NCI-H2227 (cell line): ENCODE results near the gene ZNF746.

Source experiments
- DNase-seq: peaks from one replicate; lab custom pipeline; 2025; ENCODE audit not compliant: unreplicated experiment; lab: John Stamatoyannopoulos, UW

Gene ZNF746

DNA sequence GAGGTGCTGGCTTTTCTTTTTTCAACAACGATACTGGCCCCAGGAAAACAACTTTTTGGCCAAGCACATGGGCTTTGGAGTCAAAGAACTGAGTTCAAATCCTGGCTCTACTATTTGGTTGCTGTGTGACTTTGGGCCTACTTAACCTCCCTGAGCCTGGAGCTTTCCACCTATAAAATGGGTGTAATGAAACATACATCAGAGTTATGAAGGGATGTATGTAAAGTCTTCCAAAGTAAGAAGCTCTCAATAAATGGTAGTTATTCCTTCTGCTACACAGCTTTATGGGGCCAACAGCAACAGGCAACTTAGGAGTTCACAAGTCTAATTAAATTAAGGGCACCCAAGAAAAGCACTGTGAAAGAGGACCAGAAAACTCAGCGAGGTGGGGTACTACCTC, 69.7 kb downstream of the ZNF746 start:
- no peak for DNase-seq

DNA sequence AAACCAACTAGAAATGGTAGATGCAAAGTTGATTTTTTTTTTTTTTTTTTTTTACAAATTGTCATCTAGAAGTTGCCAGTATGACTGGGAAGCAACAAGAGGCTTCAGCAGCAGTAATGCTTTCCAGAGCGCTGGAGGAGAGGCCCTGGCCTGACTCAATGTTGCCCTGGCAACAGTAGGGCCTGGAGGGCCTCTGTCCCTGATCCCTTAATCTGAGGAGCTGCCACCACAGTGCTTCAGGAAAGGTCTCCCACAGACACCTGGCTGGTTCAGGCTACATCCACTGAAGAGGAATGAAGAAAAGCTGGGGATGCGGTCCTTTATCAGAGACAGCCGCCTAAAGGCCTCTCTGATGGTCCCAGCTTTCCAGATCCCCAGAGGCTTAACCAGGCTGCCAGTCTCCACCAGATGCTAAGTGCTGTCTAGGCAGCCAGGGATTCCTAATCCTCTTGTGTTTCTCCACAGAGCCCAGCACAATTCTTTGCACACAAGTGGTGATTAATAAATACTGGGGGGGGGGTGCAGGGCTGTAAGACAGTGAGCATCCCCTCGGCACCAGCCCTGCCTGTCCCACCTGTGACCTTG, 70.4 kb downstream of the ZNF746 start:
- peak; percentile 40 for DNase-seq

DNA sequence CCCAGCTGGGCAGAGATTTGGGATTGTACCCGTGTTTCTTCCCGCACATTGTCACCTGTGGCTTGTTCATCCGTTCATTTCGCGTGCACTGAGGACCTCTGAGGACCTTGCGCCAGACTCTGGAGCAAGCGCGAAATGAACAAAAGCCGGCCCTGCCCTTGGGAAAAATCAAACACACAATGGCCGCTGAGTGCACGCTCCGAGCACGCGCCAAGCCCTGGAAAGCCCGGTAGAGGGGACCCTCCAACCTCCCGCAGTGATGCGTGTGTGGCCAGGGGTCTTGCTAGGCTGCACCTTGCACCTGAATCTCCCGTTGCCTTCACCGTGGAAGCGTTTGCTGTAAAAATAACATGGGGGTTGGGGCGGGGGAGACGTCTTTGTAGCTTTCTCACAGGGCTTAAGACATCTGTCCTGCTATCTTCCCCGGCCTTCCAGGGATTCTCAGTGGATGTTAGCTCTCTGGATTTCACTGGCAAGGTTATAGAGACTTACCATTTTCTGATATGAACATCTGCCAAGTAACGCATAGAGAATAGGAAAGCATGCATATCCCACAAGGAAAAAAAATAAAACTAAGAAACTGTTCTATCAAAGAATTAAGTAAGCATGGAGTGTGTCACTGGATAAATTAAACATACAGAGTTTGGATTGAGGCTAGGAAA, 74.0 kb downstream of the ZNF746 start:
- DNase-seq: no peak

DNA sequence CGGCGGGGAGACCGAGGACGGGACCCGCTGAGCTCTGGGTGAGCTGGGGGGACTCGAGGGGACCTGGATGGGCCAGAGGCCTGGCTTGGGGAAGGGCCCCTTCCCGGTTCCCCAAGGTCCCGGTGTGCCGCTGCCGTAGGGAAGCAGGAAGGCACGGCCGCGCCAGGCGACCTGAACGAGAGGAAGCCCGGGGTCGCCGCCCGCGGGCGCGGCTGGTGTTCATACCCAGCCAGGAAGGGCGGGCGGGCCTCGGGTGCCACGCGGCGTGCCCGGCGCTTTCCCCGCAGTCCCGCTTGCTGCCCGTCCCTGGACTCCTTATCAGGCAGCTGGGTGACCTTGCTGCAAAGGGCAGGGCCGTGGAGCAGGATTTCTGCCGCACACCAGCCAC, 74.7 kb downstream of the ZNF746 start:
- no peak for DNase-seq
